ENCODE results near the gene NAPB.
A peak's percentile ranks its signal among the peaks of the same experiment; 100 is the strongest.

Gene NAPB

DNA sequence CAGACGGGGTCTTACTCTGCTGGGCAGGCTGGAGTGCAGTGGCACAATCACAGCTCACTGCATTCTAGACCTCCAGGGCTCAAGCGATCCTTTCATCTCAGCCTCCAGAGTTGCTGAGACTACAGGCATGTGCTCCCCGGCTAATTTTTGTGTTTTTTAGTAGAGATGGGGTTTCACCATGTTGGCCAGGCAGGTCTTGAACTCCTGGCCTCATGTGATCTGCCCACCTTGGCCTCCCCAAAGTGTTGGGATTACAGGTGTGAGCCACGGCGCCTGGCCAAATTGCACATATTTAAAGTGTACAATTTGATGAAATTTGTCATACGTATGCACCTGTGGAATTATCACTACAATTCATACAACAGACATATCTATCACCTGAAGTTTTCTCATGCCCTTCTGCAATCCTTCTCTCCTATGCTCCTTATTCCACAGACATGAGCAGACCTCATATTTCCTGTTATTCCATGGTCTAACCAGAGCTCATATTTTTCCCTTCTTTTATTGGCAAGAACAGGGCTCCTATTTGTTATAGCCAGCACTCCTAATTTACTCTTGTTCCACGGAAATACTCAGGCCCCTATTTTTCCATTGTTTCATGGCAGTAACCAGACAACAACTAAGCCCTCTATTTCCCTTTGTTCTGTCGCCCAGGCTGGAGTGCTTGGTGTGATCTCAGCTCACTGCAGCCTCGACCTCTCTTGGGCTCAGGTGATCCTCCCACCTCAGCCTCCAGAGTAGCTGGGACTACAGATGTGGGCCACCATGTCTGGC, 16.0 kb upstream of the NAPB start:
- DNase-seq: no peak

DNA sequence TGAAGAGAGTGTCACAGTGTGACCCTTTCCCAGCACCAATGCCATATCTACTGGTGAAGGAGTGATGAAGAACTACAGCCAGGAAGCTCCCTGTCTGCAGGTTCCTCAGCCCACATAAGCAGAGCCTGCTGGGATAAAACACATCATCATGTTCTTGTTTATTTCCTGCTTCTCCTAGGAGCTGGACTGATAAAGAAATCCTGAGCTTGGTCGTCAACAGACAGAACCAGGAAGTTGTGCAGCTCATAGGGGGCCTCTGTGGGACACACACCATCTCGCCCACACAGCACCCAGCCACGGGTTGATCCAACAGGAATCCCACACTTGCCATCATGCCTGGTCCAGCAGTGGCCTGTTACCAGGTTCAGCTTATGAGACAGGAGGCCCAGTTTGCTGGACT, 15.4 kb upstream of the NAPB start:
- DNase-seq: no peak

DNA sequence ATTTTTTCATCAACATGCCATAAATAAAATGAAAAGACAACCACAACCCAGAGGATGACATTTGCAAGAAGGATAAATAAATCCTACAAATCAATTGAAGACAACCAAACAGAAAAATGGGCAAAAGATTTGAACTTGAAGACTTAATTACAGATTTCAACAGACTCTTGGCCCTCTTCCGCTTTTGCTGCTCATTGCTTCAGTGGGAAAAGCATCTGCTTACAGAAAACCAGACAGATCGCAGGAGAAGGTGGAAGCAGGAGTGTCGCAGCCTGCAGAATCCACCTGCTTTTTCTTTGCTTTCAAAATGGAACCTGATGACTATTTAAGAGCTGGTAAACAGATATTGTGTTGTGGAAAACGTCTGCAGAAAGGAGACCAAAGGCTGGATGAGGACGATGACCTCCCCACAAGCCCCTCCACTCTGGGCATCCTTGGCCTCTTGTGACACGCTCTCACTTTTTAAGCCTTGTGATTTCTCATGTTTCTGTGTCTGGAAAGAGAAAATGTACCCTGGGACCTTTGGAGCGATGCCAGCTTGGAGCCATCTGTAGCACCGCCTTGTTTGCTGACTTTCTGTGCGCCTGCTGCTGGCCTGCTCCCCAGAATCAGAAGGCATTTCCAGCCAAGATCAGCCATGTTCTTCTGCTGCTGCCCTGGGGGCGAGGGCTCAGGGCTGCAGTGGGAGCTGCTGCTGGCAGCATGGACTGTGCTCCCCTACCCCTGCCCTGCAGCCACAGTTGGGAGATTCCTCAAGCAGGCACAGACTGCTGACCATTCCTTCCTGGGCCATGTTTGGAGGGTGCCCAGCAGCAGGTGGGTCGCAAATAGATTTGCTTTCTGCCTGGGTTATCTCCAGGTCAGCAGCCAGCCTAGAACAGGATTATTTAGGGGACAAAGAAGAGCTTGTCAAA, 14.6 kb upstream of the NAPB start:
- no peak for DNase-seq

DNA sequence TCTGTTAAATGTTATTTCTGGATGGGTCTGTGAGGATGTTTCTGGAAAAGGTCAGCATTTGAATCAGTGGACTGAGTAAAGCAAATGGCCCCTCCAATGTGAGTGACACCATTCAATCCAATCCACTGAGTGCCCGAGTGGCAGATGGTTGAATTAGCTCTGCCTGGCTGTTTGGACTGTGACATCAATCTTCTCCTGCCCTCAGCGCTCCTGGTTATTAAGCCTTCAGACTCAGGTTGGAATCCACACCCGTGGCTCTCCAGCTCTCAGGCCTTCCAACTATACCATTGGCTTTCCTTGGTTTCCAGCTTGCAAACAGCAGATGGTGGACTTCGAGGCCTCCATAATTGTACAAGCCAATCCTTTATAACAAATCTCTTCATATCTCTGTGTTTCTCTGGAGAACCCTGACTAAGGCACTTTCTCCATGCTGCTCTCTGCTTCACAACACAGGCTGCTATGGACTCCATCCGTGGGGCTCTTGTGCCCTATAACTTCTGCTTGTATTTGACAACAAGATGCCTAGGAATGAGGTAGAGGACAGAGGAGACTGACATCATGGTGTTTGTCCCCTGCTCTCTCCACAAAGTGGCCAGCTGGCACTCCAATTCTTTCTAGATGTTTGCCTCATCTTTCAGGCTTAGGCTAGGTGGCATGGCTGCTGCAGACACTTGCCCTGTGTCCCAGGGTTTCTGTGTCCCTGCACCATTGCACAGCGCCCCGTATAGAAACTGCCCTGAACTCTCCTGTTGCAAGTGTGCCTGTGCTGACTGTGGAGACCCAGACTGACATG, 13.4 kb upstream of the NAPB start:
- no peak for DNase-seq

DNA sequence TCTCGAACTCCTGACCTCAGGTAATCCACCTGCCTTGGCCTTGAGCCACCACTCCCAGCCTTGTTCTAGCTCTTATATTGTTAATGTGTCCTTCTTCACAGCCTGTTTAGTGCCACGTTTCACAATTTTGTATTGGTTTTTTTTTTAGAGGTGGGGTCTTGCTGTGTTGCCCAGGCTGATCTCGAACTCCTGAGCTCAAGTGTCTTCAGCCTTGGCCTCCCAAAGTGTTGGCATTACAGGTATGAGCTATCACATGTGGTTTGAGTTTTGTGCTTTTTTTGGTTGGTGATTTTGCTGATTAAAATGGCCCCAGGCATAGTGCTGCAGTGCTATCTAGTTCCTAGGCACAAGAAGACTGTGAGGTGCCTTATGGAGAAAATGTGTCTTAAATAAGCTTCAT, 12.3 kb upstream of the NAPB start:
- DNase-seq: no peak

DNA sequence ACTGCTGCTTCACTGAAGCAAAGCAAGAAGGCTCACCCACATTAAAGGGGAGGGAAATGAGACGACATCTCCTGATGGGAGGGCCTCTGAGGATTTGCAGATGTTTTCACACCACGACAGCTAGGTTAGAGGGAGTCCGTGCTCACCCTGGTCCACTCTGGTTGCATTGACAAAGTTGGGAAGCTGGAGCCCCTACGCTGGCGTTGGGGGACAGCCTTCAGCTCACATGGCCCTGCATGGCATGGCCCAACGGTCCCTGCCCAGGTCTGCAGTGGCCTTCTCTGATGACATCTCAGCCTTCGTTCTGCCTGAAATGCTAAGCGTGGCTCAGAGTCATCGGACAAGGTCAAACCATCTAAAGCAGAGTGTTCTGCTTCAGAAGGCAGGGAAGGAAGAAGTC, 3.8 kb upstream of the NAPB start:
- DNase-seq: no peak

DNA sequence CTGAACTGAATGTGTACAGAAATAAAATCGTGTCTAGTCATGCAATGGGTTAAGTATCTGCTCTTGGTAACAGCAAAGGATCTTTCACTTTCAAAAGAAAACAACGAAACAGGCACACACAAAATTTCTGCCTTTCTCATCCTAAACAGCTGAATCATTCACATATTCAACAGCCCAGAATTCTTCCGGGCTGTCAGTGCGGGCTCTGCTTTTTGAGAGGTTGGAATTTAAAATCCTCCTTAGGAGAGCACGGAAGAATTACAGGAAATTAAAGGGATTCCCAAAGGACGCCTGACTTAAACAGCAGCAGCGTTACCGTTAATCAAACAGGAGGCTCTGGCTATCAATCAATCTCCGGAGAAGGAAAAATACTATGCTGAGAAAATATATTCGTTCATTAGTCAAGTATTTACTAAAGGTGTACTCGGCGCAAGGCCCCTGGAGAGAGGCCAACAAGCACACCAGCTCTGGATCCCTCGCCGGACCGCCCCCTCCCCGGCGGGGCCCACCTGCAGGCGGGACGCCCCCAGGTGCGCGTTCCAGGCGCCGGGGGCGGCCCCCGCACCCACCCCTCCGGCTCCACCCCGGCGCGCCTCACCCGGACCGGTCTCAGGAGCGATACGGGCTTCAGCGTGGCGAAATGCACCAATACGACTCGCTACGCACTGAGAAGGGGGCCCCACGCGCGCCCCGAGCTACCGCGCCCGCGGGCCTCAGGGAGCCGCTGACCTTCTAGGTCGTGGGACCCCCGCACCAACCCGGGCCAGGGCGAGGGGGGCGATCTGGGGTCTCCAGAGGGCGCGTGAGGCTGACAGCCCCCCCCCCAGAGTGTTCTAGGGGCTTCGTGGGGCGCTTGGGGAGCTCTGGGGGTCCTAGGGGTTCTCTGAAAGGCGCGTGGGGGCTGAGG, 1.0 kb downstream of the NAPB start:
- DNase-seq: peak; percentile 43 to 44

DNA sequence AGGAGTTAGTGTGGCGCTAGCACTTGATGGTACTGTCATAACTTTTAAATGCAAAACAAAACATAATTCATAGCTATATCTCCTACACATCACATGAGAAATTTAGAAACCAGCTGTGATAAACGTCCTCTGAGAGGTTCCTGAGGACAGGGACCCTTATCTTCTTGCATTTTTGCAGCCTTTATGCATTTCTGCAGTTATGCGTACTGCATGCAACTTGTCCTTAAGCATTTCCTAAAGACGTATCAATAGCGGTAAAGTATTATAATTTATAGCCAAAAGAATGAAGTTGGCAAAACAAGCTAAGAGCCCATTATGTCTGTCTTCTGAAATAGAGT, 1.7 kb downstream of the NAPB start:
- DNase-seq: no peak

DNA sequence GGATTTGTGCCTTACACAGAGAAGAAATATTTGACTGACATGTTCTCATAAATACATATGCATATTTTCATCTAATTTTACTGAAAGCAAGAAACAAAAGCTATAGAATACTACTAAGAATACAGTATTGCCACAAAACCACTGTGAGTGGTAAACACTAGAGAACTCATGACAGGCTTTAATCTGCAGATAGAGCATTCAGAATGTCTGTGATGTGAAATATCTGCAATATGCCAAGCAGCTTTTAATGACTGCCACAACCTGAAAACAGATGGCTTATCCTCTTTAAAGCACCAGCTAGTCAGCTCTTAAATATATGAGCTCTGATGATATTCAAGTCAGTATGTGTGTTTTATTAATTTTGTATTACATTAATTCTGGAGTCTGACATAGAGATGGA, 3.4 kb downstream of the NAPB start:
- DNase-seq: no peak

DNA sequence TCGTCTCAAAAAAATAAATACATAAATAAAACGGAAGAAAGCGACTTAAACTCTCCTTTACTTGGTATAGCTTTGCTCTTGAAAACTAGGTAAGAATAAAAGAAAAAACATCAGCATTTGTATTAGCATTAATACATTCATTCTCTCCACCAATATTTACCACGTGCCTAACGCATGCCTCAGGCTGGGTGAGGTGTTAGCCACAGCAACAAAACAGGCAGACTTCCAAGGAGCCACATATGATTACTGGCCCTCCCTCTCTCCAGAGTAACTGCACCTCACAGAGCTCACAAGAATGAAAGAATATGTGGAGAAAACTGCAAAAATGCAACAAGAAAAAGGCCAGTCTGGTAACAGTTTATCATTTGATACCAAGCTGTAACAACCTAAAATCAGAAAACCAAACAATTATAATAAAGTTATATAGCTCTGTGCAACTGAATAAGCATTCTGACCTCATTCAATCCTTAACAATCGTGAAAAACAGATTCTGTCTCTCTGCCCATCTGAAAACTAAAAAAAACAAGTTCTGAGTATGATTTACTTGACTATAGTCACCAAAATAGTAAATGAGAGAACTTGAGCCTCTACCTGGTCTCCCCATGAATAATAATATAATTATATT, 5.2 kb downstream of the NAPB start:
- no peak for DNase-seq

DNA sequence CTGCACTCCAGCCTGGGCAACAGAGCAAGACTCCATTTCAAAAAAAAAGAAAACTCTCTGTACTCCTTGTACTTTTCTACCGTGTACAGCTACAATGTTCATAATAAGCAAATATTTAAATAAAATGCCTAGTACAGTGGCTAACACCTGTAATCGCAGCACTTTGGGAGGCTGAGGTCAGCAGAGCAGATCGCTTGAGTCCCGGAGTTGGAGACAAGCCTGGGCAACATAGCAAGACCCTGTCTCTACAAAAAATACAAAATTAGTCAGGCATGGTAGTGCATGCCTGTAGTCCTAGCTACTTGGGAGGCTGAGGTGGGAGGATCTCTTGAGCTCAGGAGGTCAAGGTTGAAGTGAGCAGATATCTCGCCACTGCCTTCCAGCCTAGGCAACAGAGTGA, 5.7 kb downstream of the NAPB start:
- DNase-seq: no peak

DNA sequence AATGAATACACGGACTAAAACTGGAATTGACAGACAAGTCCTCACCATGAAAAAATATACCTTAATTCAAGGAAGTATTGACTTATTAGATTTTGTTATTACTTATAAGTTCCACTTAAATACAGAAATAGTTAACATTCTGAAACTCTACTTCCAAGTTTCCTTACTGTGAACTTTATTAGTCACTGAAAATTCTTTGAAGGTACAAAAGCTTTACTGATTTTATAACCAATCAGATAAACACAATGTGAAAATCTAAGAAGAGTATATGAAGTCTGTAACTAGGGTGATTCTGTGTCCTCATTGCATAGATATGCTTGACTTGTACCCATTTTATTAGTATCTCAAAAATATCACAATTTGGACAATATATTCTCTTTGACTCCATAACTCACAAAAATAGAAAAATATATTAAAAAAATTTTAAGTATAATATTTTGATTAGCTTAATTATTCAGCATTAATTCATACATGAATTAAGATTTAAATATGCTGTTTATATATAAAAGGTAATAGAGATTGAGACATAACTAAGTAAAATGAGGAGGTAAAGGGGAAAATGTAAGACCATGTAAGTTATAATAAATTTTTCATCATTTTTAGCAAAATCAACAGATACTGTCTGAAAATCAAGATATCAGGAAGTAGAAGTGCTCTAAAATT, 6.6 kb downstream of the NAPB start:
- no peak for DNase-seq

DNA sequence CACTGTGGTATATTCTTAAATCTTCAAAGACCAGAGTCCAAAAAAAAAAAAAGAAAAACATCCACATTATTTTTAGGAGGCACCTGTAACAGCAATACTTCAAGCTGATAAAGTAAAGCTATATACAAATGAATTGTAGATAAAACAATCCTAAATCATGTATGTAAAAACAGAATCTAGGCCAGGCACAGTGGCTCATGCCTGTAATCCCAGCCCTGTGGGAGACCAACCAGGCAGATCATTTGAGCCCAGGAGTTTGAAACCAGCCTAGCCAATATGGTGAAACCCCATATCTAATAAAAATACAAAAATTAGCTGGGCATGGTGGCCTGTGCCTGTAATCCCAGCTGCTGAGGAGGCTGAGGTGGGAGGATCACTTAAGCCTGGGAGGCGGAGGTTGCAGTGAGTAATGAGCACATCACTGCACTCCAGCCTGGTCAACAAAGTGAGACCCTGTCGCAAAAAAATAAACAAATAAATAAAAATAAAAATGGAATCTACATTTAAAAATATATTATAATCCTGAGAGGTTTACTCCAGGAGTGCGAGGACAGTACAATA, 7.3 kb downstream of the NAPB start:
- no peak for DNase-seq

DNA sequence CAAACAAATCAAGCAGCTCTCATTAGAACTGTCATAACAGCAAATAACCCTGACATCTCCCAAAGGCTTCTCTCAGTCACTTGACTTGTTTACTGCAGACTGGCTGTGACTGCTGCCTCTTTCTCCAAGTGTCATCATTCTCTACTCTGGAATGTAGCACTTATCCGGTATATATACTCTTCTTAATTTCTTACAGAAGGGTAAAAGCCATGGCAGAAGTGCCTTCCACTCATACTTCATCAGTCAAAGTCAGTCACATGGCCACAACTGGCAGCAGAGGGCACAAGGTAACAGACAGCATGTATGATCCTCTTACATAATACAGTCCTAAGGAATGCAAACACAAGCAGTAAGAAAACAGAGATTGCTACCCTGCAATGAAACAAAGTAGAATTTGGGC, 9.3 kb downstream of the NAPB start:
- no peak for DNase-seq

DNA sequence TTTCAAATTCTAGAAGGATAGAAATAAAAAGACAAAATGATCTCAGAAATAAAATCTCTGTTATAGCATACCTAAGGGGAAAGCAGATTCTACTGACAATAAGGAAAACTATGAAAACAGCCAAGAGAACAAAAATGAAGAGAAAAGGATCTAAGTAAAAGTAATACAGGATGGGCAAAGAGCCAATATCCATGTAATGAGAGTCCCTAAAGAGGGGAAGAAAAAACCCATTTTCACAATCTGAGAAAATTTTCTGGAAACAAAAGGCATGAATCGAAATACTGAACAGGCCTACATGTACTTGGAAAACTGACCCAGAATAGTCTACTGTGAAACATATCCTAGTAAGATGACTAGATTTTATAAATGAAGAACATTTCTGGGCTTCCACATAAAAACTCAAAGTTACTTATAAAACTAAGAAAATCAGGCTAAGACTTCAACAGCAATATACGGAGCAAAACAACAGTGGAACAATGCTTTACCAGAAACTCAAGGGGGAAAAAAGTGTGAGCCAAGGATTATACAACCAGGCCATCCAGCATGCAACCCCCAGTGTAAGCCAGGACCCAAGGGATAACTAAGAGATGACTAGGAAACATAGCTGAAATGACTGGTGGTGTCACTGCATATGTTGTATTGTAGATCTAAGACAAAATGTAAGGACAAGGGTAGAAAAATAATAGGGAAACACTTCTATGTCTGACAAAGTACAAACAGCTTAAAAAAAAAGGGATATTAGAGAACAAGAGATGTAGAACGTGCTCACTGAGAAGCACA, 10.2 kb downstream of the NAPB start:
- DNase-seq: no peak

DNA sequence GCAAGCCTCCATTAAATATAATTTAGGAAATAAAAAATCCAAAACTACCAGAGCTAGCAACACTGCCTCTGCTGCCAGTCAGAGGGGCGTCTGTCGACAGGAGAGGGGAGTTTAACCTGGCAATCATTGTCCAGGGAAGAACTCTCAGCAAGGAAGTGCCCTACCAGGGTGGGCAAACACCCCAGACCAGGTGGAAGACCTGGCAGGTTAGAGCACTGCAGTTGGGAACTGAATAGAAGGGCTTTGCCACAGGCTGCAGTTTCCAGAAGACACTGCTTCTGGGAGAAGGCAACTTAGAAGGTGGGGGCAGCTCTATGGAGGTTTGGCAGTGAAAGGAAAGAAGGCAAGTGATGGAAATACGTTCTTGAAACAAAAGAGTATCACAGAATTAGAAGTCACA, 11.5 kb downstream of the NAPB start:
- no peak for DNase-seq

DNA sequence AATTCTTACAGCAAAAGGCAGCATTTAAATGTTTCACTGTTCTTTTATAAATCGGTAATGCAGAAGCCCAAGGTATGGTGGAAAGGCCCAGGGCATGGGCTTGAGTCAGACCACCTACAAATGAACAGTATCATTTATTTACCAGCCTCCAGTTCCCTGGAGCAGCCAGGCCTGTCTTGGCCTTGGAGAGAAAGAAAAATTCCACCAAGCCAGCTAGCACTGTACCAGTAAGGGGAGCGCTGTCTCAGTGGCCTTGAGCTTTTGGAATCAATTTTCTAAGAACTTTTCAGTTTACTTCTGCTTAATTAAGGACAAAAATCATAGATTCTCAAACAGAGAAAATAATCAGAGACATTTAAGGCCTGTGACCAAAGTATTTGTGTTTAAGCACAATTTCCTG, 12.3 kb downstream of the NAPB start:
- DNase-seq: no peak

DNA sequence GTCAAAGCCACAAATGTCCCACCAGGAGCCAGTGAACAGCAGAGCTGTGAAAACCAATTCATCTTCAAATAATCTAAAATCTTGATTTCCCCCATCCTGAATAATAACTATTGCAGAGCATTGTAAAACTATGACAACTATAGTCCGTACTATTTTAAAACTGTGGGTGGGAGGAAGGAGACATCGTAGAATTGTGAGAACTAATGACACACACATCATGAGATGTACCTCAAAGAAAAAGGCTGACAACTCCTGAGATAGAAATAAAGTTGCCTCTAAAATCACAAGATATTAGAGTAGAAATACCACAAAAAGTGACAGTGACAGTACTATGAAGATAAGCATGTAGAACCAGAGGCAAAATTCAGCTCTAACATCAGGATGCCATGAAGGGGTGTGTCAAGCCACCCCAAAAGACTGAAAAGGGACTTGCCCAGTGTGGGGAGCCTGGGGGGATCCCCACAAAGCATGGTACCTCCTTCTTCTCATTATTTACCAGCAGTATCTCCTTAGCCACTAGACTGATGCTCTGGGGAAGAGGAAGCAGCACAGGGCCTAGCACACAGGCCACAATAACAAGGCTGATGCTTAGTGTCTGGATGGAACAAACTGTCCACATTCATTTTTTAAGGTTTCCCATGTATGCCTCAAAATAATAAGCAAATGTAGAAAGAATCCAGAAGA, 13.4 kb downstream of the NAPB start:
- no peak for DNase-seq

DNA sequence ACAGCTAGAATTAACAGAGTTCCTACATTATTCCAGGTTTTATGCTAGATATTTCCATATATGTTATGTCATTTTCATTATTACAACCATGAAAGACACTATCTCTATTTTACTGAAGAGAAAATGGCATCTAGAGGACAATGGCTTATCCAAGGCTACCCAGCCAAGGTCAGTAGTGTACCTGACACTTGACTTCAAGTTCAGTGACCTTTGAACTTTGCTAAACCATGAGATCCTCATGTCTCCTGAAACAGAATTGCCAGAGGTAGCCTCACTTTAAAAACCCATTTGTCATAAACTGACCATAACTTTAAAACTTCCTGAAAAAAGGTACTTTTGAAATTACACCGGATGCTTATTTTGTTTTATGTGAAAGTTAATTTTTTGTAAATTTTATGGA, 14.4 kb downstream of the NAPB start:
- DNase-seq: no peak

DNA sequence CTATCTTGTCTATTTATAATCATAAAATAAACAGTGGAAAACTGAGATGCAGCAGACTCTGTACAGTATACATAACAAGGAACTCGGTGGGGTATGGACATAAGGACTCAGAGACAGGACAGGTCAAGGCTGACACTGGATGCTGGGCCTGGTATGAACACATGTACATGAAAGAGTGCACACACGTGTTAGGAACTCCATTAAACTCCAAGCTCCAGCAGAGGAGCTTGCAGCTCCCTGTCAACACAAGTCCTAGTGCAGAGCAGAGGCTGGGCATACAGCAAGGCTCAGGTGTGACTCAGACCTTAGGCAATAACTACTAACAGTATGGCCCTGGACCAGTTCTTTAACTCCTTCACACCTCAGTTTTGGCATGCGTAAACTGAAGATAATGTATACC, 17.1 kb downstream of the NAPB start:
- no peak for DNase-seq
